ENCODE data around the gene MEOX1. TPM values are rescaled to one million over a fixed set of nuclear protein-coding genes. Genes with fewer than 3 reads are reported as not detected.

MEOX1 gene
- total RNA-seq, 1 experiment from 2014 or later: not detected

DNA sequence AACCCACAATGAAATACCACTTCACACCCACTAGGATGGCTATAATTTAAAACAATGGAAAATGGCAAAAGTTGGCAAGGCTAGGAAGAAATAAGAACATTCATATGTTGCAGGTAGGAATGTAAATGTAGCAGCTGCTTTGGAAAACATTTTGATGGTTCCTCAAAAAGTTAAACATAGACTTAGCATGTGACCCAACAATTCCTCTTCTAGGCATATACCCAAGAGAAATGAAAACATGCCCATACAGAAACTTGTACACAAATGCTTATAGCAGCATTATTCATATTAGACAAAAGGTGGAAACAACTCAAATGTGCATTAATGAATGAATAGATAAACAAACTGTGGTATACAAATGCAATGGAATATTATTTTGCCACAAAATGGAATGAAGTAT lies 36.1 kb downstream of the MEOX1 start:
- no peaks in the 10 kb centered on the region for H3K27me3 ChIP-seq (ENCODE audit: insufficient read depth, low read length)
- no peaks in the 10 kb centered on the region for H3K23me2 ChIP-seq (ENCODE audit: insufficient read length, low read depth, low read length, poor library complexity, severe bottlenecking)
- no peak overlapping the region for H2BK15ac ChIP-seq (ENCODE audit: low read depth, low read length)
- no peaks in the 10 kb centered on the region for H3K27me3 Mint-ChIP-seq (ENCODE audit: low read depth)
- no peak overlapping the region for H2BK20ac ChIP-seq (ENCODE audit: low read depth, low read length, poor library complexity, severe bottlenecking)
- H3K4me2 ChIP-seq (ENCODE audit: insufficient read depth, insufficient read length, low read length): no peak overlapping the region
- no peaks in the 10 kb centered on the region for H3K79me1 ChIP-seq (ENCODE audit: insufficient read depth, low read depth, low read length, poor library complexity, severe bottlenecking)
- peaks cover 11 to 16% of the 10 kb centered on the region in 2 experiments for H3K4me1 Mint-ChIP-seq
- no peak overlapping the region for H4K5ac ChIP-seq (ENCODE audit: insufficient read length, low read depth, low read length)
- H4K8ac ChIP-seq (replicated peaks; ENCODE audit: insufficient read length, low read depth, low read length): no peak overlapping the region
- H3K4ac ChIP-seq (ENCODE audit: low read depth, low read length): no peak overlapping the region
- no peaks in the 10 kb centered on the region for H3K9me3 Mint-ChIP-seq
- no peak for DNase-seq
- H2BK5ac ChIP-seq (ENCODE audit: insufficient read length, low read length): no peak overlapping the region
- H2BK12ac ChIP-seq (ENCODE audit: insufficient read length, low read depth, low read length): no peak overlapping the region
- no peaks in the 10 kb centered on the region for H3K36me3 Mint-ChIP-seq (ENCODE audit: insufficient read depth in 1 of 3, low read depth in 3 of 3)
- H2AFZ ChIP-seq (ENCODE audit: low read length): no peak overlapping the region
- H3T11ph ChIP-seq (ENCODE audit: low read length): no peak overlapping the region
- H3K27ac ChIP-seq (ENCODE audit: insufficient read length, low read depth, low read length): no peak overlapping the region
- TF ChIP-seq, protein P1, sequence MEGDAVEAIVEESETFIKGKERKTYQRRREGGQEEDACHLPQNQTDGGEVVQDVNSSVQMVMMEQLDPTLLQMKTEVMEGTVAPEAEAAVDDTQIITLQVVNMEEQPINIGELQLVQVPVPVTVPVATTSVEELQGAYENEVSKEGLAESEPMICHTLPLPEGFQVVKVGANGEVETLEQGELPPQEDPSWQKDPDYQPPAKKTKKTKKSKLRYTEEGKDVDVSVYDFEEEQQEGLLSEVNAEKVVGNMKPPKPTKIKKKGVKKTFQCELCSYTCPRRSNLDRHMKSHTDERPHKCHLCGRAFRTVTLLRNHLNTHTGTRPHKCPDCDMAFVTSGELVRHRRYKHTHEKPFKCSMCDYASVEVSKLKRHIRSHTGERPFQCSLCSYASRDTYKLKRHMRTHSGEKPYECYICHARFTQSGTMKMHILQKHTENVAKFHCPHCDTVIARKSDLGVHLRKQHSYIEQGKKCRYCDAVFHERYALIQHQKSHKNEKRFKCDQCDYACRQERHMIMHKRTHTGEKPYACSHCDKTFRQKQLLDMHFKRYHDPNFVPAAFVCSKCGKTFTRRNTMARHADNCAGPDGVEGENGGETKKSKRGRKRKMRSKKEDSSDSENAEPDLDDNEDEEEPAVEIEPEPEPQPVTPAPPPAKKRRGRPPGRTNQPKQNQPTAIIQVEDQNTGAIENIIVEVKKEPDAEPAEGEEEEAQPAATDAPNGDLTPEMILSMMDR (conservative IDR thresholded peaks at IDR 0.05): no peak
- H3K4me1 ChIP-seq (ENCODE audit: insufficient read depth, low read length): no peaks in the 10 kb centered on the region
- no peaks in the 10 kb centered on the region for H3K9me3 ChIP-seq (ENCODE audit: control insufficient read depth, low read depth, low read length)
- no peak overlapping the region for H3K18ac ChIP-seq (ENCODE audit: insufficient read length, low read depth, low read length)
- no peak overlapping the region for H4K91ac ChIP-seq (ENCODE audit: insufficient read length, low read depth, low read length)
- H2BK120ac ChIP-seq (ENCODE audit: low read depth, low read length, poor library complexity, severe bottlenecking): no peak overlapping the region
- H4K20me1 ChIP-seq (ENCODE audit: control insufficient read depth, insufficient read depth, insufficient read length): no peaks in the 10 kb centered on the region
- H3K79me2 ChIP-seq (ENCODE audit: insufficient read depth, low read length): no peaks in the 10 kb centered on the region
- no peak overlapping the region for H3K23ac ChIP-seq (ENCODE audit: insufficient read length, low read depth, low read length)
- H3K4me3 Mint-ChIP-seq: no peak overlapping the region
- H3K27ac Mint-ChIP-seq: no peak overlapping the region
- no peak overlapping the region for H2AK5ac ChIP-seq (ENCODE audit: insufficient read length, low read length)
- H3K56ac ChIP-seq (ENCODE audit: insufficient read length, low read depth, low read length): no peak overlapping the region
- no peak overlapping the region for H3K9ac ChIP-seq (ENCODE audit: extremely low read depth, insufficient read length, low read length)
- no peak overlapping the region for H3K14ac ChIP-seq (ENCODE audit: insufficient read depth, low read length)
